ENCODE results near the gene PSMD14.
"Not testable (repeated sequence)": the region's sequence is repeated elsewhere in the genome, so short reads cannot be mapped to it uniquely, and the experiment has no call there.

PSMD14 gene

GRCh38 chr2:161308178-161308955 is at the start of gene PSMD14:
Gene PSMD14, plus strand, starts transcription at chr2:161308425. Its CDS starts 10,401 bp downstream, at chr2:161318826.
- peak; percentile 80 to 88 for DNase-seq (ENCODE audit: low read depth in 2 of 2)

DNA sequence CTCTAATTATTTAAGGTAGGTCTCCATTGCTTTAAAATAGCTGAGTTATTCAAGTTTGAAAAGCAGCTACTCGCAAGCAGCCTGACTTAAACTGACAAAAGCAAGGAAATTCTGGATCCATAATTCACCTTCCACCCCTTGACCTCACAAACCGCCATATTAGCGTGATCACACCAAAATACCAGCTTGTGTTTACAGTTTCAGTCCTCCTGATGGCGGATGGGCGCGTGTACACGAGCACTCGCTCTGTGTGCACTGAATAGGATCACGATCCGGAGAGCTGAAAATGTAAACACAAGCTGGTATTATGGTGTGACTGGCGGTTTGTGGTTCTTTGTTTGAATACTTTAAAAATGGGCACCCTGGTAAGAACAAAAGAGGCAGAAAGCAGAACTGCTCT is 42.4 kb upstream of the PSMD14 start:
- no peak for DNase-seq (ENCODE audit: low read depth in 2 of 2)

DNA sequence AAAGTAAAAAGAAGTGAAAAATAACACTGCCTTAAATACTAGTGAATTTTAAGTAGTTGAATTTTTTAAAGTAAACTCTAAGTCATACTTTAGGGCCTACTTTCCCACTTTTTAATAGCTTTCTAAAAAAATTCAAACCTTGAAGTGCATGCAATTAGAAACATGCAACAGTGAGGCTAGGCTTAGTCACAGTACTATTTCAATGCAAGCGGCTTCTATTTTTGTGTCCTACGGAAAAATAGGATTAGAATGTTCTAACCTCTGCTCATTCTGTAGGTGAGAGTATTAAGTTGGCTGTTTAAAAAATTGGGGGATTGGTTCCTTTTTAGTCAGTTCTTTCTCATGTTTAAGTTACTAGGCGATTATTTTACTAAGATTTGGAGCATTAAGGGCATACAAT is 39.1 kb upstream of the PSMD14 start:
- DNase-seq (ENCODE audit: low read depth in 2 of 2) = no peak

DNA sequence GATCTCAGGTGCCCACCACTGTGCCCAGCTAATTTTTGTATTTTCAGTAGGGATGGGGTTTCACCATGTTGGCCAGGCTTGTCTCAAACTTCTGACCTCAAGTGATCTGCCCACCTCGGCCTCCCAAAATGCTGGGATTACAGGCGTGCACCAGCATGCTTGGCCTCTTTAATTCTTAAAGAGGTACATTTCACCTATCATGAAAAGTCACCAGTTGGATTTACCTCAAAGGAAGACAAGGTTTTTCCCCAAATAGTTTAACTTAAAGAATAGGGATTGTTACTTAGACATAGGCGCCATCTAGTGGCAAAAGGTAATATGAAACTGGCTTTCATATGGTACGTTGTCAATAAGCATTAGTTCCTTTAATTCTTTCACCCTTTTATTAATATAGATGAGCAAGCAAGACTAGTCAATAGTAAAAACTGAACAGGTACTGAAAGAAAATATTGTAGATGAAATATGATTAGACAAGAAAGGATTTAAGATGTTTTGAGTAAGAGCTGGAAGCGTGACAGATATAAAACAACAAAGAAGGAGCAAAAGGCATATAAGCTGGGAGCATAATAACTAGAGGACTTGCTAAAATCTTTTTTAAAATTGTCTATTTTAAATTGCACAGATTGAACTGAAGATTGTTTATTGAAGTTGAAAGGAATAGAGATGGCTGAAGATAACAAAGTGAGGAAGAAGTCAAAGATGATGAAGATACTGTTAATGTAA is 35.0 kb upstream of the PSMD14 start:
- DNase-seq (ENCODE audit: low read depth in 2 of 2) = no peak

DNA sequence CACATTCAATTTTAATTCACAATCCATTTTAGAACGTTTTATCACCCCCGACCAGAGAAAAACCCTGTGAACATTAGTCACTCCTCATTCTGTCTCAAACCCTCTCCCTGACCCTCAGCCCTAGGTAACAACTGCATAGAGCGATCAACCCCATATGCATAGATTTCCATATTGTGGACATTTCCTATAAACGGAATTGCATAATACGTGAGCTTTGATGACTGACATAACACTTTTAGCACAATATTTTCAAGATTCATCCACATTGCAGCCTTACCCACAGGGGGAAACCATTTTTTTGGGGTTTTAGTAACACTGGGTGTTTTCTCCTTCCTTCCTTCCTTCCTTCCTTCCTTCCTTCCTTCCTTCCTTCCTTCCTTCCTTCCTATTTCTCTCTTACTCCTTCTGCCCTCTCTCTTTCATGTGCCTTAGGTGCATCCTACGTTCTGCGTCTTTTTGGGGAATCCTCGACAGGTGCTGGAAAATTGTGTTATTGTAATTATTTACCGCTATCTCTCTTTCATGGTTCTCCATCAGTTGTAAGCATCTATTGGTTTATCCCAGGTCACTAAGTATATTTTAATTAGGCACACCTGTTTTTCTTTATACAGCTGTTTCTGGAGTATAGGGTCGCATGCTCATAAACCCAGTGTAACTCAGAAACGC is 29.5 kb upstream of the PSMD14 start:
- not testable (repeated sequence) for DNase-seq (ENCODE audit: low read depth in 2 of 2)

GRCh38 chr2:161279230-161279815 is 28.9 kb upstream of the PSMD14 start:
- not testable (repeated sequence) for DNase-seq (ENCODE audit: low read depth in 2 of 2)

- DNase-seq (ENCODE audit: low read depth in 2 of 2) = not testable (repeated sequence)
These were observed 27.3 kb upstream of the PSMD14 start for GRCh38 chr2:161280906-161281323.

- DNase-seq (ENCODE audit: low read depth in 2 of 2) = not testable (repeated sequence)
These were observed 26.5 kb upstream of the PSMD14 start for GRCh38 chr2:161281615-161282310.

GRCh38 chr2:161282311-161282644 is 25.9 kb upstream of the PSMD14 start:
- not testable (repeated sequence) for DNase-seq (ENCODE audit: low read depth in 2 of 2)

GRCh38 chr2:161283926-161284325 is 24.3 kb upstream of the PSMD14 start:
- no peak for DNase-seq (ENCODE audit: low read depth in 2 of 2)

DNA sequence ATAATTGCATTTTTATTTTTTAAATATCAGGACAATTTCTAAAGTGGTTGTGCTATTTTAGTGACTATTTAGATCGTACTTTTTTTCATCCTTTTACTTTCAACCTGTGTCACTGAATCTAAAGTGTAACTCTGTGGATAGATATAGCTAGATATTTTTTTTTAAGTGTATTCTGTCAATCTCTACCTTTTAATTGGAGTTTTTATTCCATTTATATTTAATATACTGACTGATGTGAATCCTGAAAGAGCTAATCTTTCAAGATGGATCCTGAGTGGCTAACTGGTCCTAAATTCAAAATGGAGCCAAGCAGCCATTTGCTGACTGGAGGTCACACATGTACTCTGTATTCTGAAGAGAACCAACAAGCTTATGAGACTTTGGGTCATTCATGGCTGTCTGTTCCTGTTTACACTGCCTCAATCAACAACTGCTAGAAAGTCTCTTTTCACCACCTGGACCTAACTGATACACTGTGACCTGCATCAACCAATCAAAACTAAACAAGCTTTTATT is 4.6 kb upstream of the PSMD14 start:
- DNase-seq (ENCODE audit: low read depth in 2 of 2) = no peak

DNA sequence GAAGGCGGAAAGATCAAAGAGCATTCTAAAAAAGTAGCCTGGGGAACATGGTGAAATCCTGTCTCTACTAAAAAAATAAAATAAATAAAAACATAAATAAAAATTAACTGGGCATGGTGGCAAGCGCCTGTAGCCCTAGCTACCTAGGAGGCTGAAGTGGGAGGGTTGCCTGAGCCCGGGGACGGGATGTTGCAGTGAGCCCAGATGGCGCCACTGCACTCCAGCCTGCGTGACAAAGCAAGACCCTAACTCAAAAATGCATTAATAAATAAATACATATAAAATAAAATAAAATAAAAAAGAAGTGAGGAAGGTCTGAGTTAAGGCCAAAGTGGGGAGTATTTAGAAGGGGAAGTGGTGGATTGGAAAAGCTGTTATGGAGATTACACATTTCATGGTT is 1.3 kb upstream of the PSMD14 start:
- no peak for DNase-seq (ENCODE audit: low read depth in 2 of 2)

- DNase-seq (ENCODE audit: low read depth in 2 of 2) = no peak
These were observed 549 bp upstream of the PSMD14 start for GRCh38 chr2:161307676-161308075.

- no peak for DNase-seq (ENCODE audit: low read depth in 2 of 2)
These were observed 4.8 kb downstream of the PSMD14 start for GRCh38 chr2:161312996-161313395.

DNA sequence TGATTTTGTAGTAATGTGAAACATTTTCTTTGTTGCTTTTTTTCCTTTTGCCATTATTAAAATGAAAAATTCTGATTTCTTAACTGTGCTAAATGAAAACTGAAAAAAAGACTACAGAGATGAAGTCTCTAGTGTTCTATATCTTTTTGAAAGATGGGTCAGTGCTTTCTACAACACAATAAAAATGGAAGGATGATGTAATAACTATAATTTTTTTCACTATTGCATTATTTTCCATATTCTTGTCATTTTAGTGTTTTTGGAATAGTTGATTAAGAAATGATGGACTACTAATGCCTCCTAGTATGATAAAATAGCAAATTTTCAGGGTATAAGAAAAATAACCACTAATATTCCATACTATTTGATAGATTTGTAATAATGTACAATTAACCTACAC is 7.2 kb downstream of the PSMD14 start:
- DNase-seq (ENCODE audit: low read depth in 2 of 2) = no peak

DNA sequence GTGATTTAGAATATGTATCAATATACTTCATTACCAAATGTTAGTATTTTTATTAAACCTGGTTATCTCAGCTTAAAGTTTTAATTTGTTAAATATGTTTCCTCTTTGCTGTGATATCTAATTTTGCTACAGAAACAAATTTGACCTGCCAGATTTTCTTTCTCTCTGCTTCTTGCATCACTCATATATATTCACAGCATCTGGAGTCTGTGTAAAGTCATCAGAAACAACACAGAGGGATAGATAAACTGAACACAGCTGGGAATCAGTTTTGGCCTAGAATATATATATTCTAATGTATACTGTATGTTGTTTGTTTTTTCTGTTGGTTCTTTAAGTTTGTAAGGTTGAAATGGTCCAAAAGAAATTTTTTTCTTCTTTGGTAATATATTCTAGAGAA is 8.5 kb downstream of the PSMD14 start:
- DNase-seq (ENCODE audit: low read depth in 2 of 2) = no peak

DNA sequence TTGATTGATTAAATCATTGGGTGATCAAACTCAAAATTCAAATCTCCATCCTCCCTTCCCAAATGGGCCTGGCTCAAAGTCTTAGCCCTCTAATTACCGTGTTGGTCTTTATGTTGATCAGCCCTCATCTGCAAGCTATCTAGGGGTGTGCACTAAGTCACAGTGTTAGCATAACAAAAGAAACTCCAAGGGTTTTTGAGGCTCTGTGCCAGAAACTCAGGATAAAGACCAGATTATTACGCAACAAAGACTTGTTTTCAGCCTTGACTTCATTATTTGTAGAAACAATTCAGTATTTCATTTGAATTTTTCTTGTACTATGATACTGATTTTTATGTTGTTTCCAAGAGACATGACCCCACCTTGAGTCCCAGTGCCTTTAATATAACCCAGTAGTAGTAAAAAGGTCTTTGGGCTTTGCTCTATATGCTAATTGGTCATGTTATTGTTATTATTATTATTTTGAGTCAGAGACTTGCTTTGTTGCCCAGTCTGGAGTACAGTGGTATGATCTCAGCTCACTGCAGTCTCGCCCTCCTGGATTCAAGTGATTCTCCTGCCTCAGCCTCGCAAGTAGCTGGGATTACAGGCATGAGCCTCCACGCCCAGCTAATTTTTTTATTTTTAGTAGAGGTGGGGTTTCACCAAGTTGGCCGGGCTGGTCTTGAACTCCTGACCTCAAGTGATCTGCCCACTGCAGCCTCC is 13.9 kb downstream of the PSMD14 start:
- DNase-seq (ENCODE audit: low read depth in 2 of 2) = no peak

DNA sequence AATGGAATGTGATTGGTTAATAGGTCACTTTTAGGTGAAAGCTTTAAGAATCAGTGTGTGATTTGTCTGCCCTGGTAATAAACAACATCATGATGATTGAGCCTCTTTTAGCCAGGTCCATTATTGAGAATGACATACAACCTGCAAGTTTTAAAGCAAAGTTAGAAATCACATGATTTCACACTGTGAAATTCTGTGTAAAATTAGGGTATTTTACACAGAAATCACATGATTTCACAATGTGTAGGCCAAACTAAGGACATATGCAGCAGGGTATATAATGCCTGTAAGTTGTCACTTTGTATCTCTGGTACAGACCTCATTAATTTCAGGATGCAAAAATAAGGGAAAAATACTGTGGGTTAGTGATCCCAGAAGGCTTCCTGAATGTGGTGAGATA is 16.7 kb downstream of the PSMD14 start:
- no peak for DNase-seq (ENCODE audit: low read depth in 2 of 2)

GRCh38 chr2:161327582-161327981 is 19.4 kb downstream of the PSMD14 start:
- DNase-seq (ENCODE audit: low read depth in 2 of 2) = no peak

- no peak for DNase-seq (ENCODE audit: low read depth in 2 of 2)
These were observed 24.2 kb downstream of the PSMD14 start for GRCh38 chr2:161332371-161332967.

All from stimulated activated CD4-positive, alpha-beta T cell treated with anti-CD3 and anti-CD28 coated beads, Interleukin-4, amount 100 ng/mL, for 48 hours (primary cell).